HG03280 (cell line): ENCODE measurements around the gene MMD.
"Not testable (repeated sequence)": the region's sequence is repeated elsewhere in the genome, so short reads cannot be mapped to it uniquely, and the experiment has no call there.

Experiments used
- ATAC-seq: cut with Tn5 transposase; IDR thresholded peaks from one replicate; pipeline ENCODE4 v1.9.1; 2021; ENCODE audit warnings: mild to moderate bottlenecking, moderate library complexity; ENCODE audit not compliant: unreplicated experiment

The MMD gene

DNA sequence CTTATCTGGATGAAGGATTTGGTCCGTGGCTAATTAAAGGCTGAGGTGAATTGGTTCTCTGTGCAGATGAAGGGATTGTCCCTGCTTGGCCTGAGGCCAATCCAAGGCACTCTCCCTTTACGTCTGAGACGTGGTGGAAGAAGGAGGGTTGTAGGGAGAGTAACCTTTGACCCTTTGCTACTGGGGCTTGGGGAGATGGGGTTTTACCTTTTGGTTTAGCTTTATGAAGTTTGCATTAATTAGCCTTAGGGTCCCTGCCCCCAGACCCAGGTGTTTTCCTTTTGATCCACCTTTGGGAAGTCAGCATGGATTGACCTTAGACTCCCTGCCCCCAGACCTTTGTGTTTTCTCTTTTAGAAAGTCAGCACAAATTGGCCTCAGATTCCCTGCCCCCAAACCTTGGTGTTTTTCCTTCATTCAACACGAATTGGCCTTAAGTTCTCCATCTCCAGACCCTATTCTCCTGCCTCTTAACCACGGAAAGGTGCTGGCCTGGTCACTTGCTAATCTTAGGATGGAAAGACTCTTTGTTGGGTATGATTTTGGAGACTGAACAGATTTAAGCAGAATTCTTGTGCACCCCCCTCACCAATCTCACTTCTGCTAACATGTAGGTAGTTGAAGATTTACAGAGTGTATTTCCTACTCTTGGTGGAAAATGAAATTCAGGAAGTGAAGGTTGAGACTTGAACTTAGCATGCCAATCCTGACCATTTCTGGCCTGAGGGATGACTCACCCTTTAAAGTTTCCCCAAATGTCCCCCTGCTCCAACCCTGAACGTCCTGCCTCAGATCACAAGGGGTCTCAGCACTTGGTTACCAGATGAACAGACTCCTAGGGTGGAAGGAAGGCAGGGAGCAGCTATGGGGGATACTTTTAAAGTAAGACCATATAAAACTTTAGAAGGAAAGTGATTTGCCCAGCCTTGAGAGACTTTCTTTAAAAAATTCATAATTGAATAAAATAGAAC is 23.1 kb upstream of the MMD start:
- peak; percentile 52 for ATAC-seq

GRCh38 chr17:55443904-55444303 is 22.3 kb upstream of the MMD start:
- ATAC-seq = no peak

GRCh38 chr17:55442953-55443683 is 21.5 kb upstream of the MMD start:
- ATAC-seq = no peak

- no peak for ATAC-seq
Observed at GRCh38 chr17:55442462-55442861, 20.8 kb upstream of the MMD start.

GRCh38 chr17:55441544-55441943 is 19.9 kb upstream of the MMD start:
- ATAC-seq = no peak

GRCh38 chr17:55440391-55440790 is 18.8 kb upstream of the MMD start:
- no peak for ATAC-seq

DNA sequence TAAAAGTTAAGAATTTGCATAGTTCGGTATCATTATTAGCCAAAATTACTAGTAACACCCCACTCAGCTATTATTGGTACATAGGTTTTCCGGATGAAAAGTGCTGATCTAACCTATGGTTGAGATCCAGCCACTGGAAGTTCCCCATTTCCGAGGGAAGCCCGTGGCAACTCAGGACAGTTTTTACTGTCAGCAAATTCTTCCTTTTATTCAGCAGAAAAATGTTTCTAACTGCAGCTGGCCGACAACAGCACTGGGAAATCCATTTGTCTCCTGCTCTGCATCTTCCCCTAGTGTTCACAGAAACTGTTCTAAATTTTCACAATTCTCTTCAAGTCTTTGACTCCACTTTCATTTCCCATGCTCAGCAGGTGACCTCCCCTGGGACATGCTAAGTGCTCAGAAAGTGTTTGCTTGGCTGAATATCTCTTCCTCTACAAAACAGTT is 15.5 kb upstream of the MMD start:
- peak; percentile 61 for ATAC-seq

- ATAC-seq = peak; percentile 17
Observed at GRCh38 chr17:55436224-55437158, 14.9 kb upstream of the MMD start.

GRCh38 chr17:55435408-55435807 is 13.8 kb upstream of the MMD start:
- no peak for ATAC-seq

DNA sequence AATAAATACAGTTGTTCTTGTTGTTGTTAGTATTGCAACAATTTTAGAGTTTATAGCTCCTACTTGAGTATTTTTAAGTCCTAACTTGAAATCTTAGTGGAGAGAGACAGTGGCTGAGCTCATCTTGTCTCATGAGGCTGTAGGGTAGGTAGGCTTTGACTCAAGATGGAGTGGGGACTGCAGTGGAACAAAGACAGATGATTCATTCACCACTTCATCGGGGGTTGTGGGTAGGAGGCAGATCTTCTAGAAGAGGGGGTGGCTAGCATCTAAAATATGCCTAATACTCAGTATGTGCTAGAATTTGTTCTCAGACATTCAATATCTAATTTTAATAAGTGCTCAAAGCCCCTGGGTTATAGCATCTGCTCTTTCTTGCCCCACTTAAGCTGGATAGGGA is 13.1 kb upstream of the MMD start:
- no peak for ATAC-seq

DNA sequence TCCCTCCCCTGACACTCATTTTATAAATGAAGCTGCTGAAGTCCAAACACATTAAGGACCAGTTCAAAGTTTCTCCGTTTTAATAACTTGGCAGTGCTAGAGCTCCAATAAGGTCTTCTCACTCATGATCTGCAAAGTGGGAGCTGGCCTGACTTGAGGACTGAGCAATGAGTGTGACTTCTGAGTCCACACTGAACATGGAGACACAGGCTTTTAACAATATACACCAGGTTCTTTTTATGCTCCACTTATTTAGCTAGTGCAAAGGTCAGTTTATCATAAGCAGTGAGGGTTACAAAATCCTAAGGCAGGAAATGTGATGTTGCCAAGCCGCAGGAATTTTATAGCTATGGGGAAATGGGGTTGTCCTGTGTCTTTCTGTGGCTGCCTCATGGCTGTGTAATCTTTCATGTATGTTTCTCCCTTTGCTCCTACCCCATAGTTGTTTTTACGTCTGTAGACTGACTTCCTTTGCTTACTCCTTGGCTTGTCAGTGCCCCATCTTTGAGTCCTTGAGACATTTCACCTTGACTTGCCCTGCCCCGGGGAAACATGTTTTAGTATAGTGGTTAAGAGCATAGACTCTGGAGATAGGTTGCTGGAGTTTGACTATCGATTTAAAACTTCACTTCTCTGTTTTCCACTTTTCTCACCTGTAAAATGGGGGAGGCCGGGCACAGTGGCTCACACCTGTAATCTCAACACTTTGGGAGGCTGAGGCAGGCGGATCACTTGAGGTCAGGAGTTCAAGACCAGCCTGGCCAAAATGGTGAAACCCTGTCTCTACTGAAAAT is 12.2 kb upstream of the MMD start:
- ATAC-seq = no peak

- ATAC-seq = no peak
Observed at GRCh38 chr17:55433029-55433628, 11.5 kb upstream of the MMD start.

DNA sequence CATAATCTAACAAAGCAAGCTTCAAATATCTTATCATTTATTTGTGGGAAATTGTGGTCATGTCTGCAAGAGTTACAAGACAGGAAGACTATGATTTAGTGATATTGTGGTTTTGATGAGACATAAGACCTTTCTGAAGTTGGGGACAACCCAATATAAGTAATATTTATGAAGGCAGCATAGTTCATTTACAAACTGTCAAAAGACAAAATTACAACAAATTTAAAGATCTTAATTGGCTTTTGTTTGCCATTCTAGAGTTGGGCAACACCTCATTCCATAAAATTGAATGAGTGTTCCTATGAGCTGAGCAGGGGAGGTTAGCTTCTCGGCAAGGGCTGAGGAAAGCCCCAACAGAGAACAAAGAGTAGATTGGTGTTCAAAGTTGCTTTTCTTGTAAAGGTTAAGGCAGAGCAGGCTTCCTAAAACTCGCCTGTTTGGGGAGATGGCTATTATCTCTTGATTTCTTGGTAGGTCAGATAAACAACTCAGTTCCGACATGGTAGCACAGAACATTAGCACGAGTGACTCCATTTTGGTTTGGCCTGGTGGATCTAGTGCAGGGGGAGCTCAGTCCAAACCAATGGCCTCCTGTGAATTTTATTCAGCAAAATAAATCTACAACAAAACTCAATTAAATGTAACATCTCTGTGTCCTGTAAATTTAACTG is 10.9 kb upstream of the MMD start:
- ATAC-seq = no peak

DNA sequence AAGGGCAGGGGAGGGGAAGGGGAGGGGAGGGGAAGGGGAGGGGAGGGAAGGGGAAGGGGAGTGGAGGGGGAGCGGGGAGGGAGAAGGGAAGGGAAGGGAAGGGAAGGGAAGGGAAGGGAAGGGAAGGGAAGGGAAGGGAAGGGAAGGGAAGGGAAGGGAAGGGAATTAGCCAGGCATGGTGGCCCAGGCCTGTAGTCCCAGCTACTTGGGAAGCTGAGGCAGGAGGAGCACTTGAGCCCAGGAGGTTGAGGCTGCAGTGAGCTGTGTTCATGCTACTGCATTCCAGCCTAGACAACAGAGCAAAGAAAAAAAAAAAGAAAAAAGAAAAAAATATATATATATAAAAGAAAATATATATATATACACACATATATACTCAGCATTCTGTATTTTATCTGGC is 10.3 kb upstream of the MMD start:
- ATAC-seq = not testable (repeated sequence)

DNA sequence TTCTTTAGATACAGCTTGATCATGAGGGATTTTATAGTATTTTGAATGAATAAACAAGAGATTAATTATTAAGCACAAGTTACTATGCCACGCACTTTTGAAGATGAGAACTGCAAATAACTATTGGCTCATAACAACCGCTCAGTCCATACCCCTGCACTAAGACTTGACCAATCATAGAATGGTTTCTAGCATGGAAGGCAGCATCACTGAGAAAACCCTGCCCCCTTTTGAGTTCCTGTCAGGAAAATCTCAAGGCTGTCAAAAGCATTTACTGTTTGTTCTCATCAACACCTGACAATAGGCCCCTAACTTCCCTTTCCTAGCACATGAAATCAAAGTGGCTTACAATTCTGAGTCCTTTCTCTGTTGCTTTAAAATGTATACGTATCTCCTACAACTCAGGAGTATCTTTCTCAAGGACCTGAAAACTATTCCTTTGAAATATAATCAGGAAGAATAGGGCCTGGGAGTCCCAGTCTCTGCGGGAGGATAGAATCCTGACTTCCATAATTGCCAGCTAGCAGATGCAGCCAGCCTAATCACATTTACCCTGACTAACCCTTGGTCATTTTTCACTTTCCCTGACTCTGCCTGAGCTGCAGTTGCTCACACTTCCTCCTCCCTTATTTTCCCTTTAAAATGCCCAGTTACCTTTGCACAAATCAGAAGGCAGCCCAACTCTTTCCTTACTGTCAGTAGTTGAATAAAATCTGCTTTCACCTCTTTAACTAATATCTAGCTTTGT is 9.1 kb upstream of the MMD start:
- no peak for ATAC-seq

DNA sequence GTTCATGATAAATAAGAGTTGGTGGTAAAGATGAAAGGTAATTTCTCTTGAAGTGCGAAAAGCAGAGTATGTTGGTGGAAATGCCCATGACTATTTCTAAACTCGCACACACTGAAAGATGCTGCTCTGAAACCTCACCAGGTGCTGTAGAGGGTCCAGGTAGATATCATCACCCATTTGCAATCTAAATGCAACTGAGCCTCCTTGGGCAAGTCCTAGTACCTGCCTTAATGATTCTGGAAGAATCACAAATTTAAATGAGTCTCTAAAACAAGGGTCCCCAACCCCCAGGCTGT is 5.9 kb upstream of the MMD start:
- ATAC-seq = peak; percentile 14

DNA sequence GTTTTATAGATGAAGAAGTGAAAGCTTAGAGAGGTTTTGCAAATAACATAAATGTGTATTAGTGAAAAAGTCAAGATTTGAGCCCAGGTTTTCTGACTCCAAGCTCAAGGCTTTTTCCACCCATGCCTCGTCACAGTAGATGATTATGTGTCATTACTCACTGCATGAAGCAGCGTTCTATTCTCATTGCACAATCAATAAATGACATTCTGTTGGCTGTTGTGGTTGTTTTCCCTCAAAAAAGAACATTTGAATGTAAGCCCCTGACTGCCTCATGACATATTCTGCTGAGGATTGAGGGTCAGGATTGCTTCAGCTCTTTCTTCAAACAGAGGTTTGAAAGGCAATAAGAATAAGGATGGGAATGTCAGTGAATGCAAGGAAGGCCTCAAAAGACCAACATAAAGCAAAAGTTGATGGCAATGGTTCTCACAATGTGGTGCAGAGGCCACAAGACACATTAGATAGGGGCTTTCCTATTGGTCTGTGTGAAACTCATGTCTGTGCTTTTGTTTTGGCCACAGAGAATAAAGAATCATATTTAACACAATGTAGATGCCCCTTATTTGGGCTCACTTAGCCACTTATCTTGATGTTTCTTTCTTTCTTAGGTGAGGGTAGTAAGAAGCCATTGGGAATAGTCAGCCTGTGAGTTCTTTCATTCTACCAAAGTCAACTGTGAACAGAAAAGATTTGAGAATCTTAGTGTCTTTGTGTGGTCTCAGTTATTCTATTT is 5.4 kb upstream of the MMD start:
- peak; percentile 40 for ATAC-seq
